K562 treated with DMSO at 1 percent for 12 hours (cell line): Measurements from ENCODE around the gene GMNN. TPM values are rescaled to one million over a fixed set of nuclear protein-coding genes. Genes with fewer than 3 reads are reported as not detected.

Experiments
- total RNA-seq: library from RNA; unstranded; fragments of 300-600 nt; gene quantifications from 2 replicates; pipeline ENCODE4 v1.2.3, GENCODE V29; 2022; ENCODE audit not compliant: insufficient read depth

The GMNN gene
- total RNA-seq, result 122 and 155 TPM in 2 replicates

DNA sequence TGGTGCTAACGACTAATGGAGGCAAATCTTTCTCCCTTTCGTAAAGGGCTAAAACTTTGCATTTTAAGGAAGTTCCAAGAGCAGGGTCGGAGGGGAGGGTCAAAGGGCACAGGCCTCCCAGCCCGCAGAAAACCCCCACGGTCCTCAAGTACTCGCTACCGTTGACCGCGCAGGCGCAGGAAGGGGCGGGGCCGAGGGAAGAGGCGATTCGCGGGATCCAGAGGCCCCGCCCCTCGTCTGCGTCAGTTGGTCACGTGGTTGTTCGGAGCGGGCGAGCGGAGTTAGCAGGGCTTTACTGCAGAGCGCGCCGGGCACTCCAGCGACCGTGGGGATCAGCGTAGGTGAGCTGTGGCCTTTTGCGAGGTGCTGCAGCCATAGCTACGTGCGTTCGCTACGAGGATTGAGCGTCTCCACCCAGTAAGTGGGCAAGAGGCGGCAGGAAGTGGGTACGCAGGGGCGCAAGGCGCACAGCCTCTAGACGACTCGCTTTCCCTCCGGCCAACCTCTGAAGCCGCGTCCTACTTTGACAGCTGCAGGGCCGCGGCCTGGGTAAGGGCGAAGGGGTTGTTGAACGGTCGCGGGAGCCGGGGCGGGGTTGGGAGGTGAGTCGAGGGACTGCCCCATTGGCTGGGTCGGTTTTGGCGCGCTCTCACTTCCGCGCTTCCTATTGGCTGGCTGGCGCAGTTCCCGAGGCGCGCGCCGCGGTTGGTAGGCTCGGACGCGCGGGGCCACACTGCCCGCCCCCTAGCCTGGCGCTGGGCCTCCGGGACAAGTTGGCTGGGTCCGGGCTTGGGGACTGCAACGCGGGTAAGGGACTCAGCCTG, at the start of gene GMNN:
GMNN (plus strand) TSS at position 242 of the 824 bp plus-strand sequence. CDS start 2,310 bp downstream, outside the sequence.

DNA sequence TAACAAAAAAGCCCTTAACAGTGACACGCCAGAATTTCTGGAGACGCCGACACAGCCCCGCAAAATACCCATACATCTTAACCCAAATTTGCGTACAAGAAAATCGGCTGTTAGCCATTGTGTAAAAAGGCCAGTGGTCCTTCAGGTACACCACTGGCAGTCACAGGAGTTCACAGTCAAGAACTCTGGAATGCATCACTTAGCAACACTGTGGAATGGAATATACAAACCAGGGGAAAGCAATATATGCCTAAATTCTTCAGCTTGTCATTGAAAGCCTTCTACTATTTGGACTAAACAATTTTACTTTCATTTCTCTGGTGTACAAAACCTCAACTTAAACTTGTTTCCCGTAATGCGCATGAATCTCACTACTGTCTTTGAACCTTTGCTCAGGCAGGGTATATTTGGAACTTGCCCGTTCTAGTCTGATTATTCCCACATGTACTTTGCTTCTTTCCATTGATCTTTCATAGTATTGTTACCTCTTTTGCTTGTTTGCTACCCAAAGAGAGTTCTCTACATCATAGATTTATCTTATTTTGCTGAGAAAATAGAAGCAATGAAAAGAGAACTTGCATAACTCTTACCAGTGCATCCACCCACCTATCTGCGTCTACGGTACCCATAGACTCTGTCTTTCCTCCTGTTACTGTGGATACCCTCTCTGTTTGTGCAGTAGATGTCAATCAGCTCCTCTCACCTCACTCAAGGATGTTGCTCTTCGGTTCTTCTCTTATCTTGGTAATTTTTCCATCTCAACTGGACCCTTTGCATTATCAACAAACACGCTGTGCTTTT, 24.2 kb downstream of the GMNN start, which contains the start of gene ARMH2:
ARMH2 (minus strand) TSS at position 178 of the 801 bp plus-strand sequence; CDS start at position 118, 60 bp downstream.

Other genes starting within 250 kb of the GMNN start
- 0.11 and 0.14 TPM in 2 replicates for gene KIAA0319, start 128.7 kb upstream of the GMNN start, total RNA-seq
- gene TDP2, start 108.0 kb upstream of the GMNN start, total RNA-seq, result 24.9 and 49.0 TPM in 2 replicates
- 13.6 and 25.1 TPM in 2 replicates for gene ACOT13, start 107.9 kb upstream of the GMNN start, total RNA-seq
- 35.7 and 76.1 TPM in 2 replicates for gene C6orf62, start 55.8 kb upstream of the GMNN start, total RNA-seq
- not detected in 2 replicates for gene ARMH2, start 24.0 kb downstream of the GMNN start, total RNA-seq
- 0.64 TPM in 1 of 2 replicates, not detected in the other for gene RIPOR2, start 161.0 kb downstream of the GMNN start, total RNA-seq